GM21390 (cell line): ENCODE measurements around the gene UTP18.
"Not testable (repeated sequence)": the region's sequence is repeated elsewhere in the genome, so short reads cannot be mapped to it uniquely, and the experiment has no call there.

ENCODE experiments used
- ATAC-seq: cut with Tn5 transposase; IDR thresholded peaks from one replicate; pipeline ENCODE4 v1.9.1; 2021; ENCODE audit not compliant: unreplicated experiment

Gene UTP18

DNA sequence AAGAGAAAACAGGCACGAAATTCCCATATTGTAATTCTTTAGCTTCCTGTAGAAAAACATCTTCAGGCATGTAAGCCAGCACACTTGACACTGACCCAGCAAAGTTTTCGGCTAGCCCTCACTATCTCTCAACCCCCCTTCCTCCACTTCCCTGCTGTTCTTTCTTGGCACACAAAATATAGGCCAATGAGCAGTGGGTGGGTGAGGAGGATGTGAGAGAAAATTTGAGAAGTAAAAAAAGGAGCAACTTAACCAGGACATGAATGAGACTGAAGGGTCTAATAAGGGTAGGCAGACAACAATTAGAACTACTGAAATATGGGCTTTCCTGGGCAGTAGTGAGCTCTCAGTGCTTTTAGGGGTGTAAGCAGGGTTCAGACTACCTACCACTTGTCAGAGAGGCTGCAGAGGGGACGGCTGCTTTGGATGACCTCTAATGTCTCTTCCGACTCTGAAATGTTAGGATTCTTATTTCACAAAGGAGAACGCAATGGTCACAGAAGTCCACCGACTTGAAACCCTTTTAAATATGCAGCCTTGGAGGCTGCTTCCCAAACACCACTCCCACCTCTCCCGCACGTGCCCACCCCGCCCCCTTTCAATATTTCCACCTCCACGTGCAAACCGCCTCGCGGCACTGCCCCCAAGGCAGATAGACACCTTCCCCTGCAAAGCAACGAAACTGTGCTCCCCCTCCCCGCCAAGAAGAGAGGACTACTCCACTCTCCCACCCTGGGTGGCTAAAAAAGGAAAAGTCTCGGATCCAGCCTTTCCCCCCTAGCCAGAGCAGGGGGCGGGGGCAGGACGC lies 1.4 kb upstream of the UTP18 start:
- no peak for ATAC-seq

DNA sequence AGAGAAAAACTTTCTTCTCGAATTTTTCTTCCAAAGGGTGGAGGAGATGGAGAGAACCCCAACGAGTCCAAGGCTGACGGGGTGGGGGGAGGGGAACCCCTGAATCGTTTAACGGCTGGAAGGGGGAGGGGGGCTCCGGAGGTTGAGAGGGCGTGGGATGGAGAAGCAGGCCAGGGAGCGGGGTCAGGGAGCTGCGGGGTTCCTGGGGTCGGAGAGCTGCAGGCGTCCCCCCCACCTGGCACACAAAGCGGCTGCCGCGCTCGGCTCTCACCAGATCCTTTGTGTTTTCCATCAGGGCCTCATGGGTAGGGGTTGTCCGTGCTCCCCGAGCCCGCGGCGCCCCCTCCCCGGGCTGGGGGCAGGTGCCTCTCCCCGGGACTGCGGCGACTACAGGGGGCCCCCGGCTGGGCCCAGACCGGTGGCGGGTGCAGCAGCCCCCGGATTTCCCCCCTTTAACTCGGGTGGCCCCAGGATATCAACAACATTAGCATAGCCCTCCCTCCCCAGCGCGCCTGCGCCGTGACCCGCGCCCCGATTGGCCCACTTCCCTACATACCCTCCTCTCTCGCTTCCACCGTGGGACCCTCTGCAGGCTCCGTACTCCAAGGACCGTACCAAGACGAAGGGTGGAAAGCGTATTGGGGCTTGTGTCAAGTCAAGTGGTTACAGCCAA lies 646 bp upstream of the UTP18 start, which contains the start of gene MBTD1:
TSS of gene MBTD1 (minus strand) at position 486 of the 673 bp plus-strand sequence. CDS start 34,888 bp downstream, outside the sequence.
- ATAC-seq = peak; percentile 76

DNA sequence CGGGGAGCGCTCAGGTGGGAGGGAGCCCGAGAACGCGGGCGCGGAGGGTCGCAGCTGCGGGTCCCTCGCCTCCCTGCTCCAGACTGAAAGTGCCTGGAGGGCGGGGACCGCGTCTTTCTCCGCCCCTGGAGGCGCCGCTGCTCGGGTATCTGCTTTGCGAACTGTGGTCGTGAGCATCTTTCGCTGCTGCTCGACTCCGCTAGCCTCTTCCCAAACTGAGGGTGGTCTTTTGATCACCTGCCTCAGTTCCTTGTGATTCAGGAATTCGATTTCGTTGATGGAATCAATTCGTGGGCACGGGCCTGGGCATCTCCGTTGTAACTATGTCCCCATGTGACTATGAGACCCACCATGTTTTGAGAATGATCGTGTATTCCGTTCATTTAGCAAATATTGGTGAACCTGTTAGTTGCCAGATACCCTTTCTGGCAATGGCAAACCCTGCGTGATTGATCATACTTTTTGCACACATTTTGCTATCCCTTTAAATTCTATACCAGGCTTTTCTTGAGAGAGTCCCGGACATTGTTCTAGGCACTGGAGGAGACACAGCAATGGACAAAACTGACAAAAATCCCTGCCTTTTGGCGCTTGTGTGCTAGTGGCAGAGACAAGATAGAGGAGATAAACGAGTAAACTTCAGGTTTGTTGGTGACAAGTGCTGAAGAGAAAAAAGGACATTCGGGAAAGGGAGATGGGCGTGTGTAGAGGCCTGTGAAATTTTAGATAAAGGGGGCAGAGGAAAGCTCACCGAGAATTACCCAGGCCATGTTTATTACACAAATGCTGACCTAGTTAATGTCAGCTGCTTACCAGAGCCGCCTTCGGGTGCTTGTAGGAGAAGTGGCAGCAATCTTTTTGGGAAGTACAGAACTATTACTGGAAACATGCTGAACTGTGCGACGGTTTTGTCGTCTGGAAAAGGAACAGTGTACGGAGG lies 948 bp downstream of the UTP18 start:
- no peak for ATAC-seq

DNA sequence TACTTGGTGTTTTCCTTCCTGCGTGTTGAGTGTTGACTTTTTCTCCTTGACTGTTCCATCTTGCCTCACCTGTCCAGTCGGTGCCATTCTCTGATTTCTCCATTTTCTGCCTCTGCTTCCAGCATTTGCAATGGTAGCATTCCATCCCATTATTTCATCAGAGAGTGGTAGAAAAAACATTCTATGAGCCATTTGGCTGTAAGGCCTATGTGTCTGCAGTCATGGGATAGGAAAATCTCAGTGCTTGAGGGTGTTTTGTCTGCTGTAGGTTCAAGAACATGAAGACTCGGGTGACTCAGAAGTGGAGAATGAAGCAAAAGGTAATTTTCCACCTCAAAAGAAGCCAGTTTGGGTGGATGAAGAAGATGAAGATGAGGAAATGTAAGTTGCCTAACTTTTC lies 2.7 kb downstream of the UTP18 start:
- ATAC-seq = no peak

DNA sequence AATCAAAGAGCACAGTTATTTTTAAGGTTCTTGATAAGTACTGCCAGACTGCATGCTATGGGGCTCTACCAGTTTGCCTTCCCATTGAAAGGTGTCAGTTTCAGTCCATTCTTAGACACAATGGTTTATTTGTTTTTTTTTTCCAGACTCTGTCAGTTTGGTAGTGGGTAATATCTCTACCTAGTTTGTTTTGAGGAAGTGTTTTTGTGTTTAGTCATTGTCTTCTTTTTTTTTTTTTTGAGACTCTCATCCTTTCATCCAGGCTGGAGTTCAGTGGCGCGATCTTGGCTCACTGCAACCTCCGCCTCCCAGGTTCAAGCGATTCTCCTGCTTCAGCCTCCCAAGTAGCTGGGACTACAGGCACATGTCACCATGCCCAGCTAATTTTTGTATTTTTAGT lies 4.1 kb downstream of the UTP18 start:
- ATAC-seq = not testable (repeated sequence)

DNA sequence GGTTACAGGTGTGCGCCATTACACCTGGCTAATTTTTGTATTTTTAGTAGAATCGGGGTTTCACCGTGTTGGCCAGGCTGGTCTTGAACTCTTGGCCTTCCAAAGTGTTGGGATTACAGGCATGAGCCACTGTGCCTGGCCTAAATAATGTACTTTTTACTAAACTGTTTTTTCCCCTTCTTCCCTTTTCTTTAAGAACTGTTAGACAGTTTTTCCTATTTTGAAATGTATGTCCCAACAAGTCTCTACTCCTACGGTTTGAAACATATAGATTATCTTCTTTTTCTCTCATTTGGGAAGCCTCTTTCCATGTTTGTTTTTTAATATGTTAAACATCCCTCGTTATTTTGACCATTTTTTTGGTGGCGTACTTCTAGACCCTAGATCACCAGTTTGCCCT lies 9.6 kb downstream of the UTP18 start:
- no peak for ATAC-seq

DNA sequence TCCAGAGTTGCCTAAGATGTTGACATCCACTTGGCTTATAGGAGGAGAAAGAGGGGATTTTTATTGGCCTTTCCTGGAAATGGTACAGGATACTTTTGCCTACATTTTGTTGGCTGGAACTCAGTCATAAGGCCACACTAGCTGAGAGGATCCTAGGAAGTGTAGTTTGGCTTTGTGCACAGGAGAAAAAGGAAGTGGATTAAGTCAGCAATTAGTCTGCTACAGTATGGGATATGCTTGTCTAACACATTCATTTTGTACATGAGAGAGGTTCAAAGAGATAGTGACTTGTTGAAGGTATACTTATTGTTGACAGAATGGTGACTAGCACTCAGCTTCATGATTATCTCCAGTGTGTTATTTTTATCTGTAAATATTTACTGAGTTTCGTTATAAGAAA lies 10.3 kb downstream of the UTP18 start:
- no peak for ATAC-seq

DNA sequence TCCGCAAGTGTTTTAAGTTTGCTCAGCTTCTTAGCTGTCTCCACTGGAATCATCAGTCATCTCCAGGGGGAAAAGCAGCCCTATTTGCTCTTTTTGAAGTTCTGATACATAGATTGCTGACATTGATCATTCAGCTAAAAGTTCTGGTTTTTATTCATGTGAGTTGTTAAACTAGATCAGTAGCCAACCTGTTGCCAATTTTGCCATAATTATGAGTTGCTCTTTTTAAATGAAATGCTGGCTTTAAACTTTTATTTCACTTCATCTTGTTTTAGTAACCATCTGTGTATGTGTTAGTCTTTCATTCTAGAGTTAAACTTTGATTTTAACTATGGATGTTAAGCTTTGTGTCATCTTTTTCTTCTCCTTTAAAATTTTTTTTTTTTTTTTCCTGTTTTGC lies 12.5 kb downstream of the UTP18 start:
- no peak for ATAC-seq

DNA sequence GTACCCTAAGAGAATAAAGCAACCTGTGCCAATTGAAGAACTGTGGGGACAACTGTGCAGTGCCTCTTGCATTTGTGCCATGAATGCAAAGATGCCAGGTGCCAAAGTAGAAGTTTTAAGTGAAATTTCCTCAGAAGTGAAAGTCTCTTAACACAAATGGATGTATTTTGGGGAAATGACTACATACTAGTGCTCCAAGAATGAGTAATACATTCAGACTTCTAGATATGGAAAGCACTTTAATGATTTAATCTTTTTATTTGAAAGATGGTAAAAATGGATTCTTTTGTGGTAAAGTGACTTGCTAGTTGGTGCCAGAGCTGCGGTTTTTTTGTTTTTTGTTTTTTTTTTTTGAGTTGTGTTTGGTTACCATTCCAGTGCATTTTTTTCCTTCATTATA lies 15.0 kb downstream of the UTP18 start:
- ATAC-seq = no peak

DNA sequence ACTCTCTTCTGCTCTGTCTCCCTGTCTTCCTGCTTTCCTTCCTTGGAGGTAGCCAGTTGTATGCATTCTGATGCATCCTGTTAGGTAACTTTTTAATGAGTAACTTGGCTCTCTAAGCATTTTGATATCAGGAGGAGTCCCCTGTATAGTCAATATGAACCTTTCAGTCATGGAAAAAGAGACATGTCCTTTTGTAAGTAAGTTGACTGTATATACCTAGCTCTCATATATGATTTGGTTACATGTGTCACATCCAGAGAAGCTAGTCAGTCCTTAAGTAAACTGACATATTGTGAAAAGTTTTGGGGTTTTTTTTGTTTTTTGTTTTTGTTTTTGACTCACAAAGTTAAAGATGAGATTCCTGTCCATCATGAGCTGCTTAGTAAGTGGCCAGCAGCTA lies 18.8 kb downstream of the UTP18 start:
- ATAC-seq = no peak

DNA sequence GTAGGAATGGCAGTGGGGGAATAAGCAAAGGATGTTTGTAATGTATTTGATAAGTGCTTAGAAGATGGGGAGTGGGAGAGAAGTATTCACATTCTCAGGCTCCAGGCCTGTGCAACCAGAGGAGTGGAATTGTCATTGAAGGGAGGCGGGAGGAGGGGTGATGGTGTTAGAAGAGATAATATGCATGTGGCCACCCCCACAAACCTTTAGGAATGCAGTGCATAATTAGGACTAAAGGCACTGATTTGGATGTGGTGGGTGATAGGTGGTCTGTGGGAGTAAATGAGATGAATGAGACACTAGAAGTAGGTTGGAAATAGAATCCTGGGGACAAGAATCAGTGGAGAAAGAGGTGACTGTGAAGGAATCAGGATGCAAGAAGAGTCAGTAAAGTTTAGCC lies 27.1 kb downstream of the UTP18 start:
- no peak for ATAC-seq

DNA sequence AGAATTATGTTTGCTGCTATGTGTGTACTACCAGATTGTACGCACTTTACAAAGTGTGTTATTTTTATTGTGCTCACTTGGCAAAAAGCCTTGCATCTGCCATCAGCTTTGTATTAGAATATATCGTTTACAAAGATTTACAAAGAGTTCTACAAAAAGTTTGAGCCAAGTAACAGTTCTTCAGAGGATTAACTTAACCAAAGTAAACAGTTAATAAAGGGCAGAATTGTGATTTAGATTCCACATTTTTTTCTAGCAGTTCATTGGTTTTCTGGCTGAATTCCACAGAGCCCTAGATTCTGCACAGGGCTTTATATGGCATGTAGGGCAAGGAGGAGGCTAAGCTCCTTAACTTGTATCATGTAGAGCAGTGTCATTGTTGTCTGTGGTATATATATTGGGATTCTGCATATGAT lies 29.4 kb downstream of the UTP18 start:
- no peak for ATAC-seq

DNA sequence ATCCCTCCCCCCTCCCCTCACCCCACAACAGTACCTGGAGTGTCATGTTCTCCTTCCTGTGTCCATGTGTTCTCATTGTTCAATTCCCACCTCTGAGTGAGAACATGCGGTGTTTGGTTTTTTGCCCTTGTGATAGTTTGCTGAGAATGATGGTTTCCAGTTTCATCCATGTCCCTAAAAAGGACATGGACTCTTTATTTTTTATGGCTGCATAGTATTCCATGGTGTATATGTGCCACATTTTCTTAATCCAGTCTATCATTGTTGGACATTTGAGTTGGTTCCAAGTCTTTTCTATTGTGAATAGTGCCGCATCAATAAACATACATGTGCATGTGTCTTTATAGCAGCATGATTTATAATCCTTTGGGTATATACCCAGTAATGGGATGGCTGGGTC lies 34.0 kb downstream of the UTP18 start:
- ATAC-seq = not testable (repeated sequence)

DNA sequence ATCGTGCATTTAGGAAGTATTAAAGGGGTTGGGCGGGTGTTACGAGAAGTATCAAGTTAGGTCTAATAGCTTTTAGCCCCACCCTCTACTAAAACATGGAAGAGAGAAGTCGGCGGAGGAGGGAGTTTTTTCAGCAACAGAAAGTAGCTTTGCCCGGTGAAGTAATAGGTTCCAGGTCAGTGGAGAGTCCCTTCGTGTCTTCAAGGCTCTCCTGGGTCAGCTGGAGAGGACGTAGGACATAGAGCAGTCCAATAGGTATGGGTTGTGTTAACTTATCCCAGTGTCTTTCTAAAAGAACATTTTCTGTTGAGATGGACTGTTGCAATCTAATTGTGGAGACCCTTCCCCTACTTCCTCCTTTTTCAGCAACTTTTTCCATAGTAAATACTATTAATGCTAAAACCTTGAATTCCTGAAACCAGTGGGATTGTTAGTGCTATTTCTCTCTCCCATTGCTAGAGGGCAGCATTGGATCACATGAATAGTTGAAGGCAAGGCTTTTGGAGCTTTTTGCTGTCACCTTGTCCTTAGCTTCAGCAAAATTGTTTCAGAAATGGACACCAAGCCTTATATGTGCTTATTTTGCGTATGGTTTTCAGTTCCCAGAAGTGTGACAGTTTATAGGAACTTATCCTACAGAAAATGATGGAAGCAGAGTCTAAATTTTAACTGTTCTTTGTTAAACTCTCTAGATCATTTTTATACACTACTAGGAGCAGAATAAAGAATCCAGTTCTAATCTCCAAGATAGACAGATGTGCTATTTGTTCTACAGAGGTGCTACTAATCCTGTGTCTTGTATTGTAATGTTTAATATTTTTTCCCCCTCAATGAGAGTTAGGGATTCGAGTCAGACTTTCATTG lies 38.4 kb downstream of the UTP18 start:
- ATAC-seq = no peak

DNA sequence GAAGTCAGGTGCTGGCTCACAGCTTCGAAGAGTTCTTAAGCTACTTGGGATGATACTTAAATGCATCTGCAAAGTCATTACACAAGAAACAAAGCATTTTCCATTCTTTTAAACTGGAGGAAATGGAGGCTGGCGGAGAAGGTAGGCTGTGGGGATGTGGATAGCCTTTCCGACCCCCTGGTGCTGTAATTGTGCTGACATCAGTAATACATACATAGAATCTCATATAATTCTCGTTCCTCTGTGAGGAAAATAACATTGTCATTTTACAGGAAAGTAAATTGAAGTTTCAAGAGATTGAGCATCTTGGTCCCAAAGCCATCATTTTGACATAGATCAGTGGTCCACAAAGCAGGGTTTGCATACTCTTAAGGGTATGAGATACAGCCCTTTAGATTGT lies 39.5 kb downstream of the UTP18 start:
- no peak for ATAC-seq

DNA sequence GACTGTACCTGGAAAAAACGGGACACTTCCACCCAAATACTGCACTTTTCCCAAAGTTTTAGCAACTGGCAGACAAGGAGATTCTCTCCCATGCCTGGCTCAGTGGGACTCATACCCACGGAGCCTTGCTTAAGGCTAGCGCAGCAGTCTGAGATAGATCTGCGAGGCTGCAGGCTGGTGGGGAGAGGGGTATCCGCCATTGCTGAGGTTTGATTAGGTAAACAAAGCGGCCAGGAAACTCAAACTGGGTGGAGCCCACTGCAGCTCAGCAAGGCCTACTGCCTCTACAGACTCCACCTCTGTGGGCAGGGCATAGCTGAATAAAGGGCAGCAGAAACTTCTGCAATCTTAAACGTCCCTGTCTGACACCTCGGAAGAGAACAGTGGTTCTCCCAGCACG lies 44.8 kb downstream of the UTP18 start:
- ATAC-seq = no peak

DNA sequence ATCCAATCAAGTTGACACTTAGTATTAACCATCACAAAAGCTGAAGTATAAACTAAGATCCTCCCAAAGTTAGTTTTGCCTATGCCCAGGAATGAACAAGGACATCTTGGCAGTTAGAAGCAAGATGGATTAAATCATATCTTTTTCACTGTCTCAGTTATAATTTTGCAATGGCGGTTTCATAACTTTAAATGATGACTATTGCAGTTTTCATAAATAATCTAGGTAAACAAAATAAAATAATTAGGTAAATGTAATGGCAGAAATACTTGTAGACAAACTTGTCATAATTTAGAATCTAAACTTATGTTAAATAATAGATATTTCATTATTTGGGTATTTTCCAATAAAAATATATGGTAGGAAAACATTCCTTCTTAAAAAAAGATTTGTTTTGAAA lies 51.7 kb downstream of the UTP18 start:
- ATAC-seq = not testable (repeated sequence)

DNA sequence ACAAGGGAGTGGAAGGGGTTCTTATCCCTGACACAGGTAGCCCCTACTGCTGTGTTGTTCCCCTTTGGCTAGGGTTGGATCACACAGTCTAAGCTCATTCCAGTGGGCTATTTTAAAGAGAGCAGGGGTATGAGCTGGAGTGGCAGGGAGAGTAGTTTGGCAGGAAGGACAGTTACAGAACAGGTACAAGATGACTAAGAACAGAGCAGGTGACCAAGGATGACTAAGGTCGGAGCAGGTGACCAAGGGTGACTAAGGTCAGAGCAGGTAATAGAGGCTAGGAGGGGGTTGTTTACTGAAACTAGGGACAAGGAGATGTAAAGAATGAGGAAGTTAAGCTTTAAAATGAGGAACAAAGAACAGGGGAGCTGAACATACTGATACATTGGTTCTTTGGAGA lies 58.8 kb downstream of the UTP18 start:
- no peak for ATAC-seq

DNA sequence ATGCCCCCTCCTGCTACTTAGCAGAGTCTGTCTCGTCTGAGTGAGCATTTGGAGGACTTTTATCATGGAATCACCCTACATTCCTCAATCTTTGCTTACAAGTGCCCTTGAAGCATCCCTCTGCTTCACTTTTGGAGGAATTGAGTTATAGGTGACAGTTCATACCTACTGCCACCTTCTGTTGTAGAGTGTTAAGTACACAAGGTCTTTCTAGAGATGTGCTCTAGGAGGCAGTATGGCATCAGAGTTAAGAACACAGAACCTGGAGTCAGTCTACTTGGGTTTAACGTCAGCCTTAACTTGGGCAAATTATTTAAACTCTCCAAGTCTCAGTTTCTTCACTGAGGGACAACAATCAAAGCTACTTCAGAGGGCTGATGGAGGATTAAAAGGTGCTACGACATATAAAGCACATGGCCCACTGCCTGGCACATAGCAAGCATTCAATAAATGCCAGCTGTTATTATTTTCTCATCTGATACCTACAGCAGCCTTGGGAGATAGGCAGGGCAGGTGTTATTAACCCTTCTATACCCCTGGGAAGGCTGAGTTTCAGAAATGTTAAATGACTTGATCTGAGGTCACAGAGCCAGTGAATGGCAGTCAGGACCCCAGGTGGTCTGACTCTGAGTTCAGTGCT lies 62.2 kb downstream of the UTP18 start:
- no peak for ATAC-seq

DNA sequence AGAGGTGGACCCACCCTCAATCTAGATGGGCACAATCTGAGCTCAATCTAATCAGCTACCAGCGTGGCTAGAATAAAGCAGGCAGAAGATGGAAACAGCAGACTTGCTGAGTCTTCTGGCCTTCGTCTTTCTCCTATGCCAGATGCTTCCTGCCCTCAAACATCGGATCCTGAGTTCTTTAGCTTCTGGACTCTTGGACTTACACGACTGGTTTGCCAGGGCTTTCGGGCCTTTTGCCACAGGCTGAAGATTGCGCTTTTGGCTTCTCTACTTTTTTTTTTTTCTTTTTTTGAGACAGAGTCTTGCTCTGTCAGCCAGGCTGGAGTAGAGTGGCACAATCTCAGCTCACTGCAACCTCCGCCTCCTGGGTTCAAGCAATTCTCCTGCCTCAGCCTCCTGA lies 65.1 kb downstream of the UTP18 start:
- no peak for ATAC-seq
